ENCODE data around the gene TPRN.

DNA sequence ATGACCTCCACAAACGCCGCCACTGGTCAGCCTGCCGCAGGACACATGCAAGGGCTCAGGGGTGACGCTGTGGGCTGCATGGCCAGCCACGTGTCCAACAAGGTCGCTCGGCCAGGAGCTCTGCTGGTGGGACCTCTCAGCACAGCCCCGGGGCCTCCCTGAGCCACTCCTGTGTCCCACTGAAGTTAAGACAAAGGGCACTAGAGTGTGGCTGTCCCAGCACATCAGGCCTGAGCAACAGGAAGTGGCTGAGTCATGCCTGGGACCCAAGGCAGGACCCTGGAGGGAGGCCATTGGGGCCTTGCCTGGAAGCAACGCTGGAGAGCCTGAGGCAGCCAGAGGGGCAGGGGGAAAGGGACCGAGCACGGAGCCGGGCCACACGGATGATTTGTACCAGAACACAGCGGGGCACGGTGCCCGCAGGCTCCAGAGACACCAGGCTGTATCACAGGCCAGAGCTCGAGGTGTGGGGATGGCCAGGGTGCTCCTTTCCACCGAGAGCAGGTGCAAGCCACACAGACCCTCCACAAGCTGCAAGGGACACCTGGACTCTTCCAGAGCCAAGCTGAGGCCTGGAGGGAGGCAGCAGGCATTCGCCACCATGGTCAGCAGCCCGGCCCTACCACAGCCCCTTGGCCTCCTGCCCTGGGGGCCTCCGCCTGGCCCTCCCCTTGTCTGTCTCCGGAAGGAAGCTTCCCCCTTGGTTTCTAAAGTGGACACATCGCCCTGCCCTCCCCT lies 22.2 kb downstream of the TPRN start:
- TF ChIP-seq CTCF (IDR thresholded peaks at IDR 0.05; ENCODE audit: low read length) (no peak), EZH2 (IDR thresholded peaks at IDR 0.05; ENCODE audit: borderline replicate concordance, low read length) (no peak)

Data from OCI-LY1 (cell line).